ENCODE measurements around the gene JUP.
"Not testable (repeated sequence)": the region's sequence is repeated elsewhere in the genome, so short reads cannot be mapped to it uniquely, and the experiment has no call there.

Gene JUP

DNA sequence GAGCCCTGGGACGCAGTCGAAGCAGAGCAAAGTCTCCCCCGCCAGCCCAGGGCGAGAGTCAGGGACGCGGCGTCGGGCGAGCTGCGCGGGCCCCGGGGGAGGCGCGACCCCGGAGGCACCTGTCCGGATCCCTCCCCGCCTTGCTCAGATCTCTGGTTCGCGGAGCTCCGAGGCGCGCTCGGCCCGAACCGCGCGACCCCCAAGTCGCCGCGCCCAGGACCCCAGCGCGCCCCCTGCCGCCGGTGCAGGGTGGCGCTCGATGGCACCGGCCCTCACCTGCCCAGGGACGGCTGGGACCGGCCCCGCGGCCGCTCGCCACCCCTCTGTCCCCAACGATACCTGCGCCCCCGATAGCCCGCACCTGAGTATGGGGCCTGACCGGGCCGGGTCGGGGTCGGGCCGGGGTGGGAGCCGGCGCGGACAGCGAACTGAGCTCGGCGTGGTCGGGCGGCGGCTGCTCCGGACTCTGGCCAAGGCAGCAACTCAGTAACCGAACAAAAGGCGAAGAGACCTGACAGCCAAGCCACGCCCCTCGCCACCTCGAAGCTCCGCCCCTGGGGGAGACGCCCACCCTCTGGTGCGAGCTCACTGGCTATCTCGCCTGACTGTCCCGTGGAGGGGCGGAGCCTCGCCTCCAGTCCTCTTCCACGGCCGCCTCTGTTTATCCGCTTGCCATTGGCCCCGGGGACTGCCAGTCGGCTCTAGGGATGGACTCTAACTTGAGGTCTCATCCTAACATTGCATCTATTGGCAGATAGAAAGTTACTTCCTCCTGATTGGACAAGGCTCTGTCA is at the start of gene JUP:
JUP (minus strand) TSS at position 485 of the 794 bp plus-strand sequence. CDS start 14,857 bp downstream, outside the sequence.
- peak; percentile 99 for DNase-seq (ENCODE audit: low spot score)

- peak; percentile 97 for DNase-seq (ENCODE audit: low spot score)
Measured at GRCh38 chr17:41835800-41836549, 49.5 kb upstream of the JUP start, which contains the start of gene NT5C3B. Gene NT5C3B, minus strand, starts transcription at chr17:41836232. Its CDS starts 39 bp downstream, at chr17:41836193.

DNA sequence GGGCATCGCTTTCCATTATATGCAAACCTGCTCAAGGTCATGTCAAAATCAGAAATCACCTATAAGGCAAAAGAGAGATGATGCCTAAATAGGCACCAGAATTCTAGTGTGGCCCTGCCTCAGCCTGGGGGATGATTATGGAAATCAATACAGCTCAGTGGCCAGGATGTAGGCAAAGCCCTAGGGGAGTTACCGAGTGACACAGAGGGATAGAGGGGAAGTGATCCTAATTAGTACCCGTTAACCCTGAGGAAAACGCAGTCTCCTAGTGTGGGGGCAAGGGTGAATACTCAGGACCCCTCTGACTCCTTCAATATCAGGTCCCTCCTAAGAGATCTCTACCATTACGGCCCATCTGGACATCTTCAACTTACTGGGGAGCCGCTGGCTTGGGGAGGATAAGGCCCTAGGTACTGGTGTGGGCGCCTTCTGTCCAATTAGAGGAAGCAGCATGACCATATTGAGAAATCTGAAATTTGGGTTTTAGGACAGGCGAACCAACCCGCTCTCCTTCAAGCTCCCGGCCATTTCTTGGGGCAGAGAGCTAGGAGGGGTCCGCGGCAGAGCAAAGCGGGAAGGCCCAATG is 48.8 kb upstream of the JUP start:
- DNase-seq (ENCODE audit: low spot score): no peak

- DNase-seq (ENCODE audit: low spot score): not testable (repeated sequence)
Measured at GRCh38 chr17:41829961-41830360, 43.5 kb upstream of the JUP start.

DNA sequence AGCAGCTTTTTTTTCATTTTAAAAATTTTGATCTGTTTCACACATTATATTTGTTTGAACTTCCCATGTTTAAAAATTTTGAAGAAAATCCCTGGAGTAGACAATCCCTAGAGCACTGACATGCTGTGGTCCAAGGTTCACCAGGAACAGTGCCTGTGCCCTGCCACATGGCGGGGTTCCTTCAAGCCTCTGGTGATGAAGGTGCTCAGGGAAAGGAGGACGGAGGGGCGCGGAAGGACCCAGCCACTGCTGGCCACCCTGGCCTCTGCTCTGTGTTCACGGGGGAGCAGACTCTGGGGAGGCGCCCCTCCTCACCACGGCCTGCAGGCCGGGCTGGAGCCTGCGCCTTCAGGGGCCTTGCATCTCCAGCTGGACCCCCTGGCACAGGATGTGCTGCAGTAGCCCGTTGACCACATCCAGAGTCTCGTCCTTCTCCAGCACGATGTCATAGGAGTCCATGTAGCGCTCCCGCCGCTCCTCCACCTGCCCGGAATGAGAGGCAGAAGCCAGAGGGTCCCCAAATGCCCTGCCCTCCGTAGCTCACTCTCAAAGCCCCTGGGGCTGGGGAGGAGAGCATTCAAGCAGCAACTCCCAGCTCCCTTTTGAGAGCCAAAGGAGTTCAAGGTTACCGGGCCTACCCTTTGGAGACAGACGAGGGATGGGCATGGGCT is 38.8 kb upstream of the JUP start:
- no peak for DNase-seq (ENCODE audit: low spot score)

- no peak for DNase-seq (ENCODE audit: low spot score)
Measured at GRCh38 chr17:41824086-41824485, 37.6 kb upstream of the JUP start.

GRCh38 chr17:41823580-41823979 is 37.1 kb upstream of the JUP start:
- no peak for DNase-seq (ENCODE audit: low spot score)

DNA sequence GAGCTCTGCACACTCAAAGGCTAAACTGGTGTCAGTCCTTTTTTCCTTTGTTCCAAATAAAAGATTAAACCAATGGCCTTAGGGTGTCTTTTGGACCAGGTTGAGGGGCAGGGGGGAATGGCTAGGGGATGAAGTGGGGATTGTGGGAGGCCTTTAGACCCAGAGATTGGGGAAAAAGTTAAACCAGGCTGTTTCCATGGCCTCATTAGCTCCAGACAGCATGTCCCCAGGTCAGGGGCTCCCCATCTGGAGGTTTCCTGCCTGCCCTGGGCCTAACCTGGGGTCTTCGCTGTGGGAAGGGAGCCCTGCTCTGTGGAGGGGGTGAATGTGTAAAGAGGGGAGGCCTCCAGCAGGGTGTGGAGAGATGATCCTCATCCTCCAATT is 36.6 kb upstream of the JUP start:
- DNase-seq (ENCODE audit: low spot score): no peak

DNA sequence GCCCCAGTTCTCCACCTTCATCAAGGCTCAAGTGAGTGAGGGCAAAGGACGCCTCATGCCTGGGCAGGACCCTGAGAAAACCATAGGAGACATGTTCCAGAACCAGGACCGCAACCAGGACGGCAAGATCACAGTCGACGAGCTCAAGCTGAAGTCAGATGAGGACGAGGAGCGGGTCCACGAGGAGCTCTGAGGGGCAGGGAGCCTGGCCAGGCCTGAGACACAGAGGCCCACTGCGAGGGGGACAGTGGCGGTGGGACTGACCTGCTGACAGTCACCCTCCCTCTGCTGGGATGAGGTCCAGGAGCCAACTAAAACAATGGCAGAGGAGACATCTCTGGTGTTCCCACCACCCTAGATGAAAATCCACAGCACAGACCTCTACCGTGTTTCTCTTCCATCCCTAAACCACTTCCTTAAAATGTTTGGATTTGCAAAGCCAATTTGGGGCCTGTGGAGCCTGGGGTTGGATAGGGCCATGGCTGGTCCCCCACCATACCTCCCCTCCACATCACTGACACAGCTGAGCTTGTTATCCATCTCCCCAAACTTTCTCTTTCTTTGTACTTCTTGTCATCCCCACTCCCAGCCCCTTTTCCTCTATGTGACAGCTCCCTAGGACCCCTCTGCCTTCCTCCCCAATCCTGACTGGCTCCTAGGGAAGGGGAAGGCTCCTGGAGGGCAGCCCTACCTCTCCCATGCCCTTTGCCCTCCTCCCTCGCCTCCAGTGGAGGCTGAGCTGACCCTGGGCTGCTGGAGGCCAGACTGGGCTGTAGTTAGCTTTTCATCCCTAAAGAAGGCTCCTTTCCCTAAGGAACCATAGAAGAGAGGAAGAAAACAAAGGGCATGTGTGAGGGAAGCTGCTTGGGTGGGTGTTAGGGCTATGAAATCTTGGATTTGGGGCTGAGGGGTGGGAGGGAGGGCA is 36.0 kb upstream of the JUP start:
- DNase-seq (ENCODE audit: low spot score): no peak

DNA sequence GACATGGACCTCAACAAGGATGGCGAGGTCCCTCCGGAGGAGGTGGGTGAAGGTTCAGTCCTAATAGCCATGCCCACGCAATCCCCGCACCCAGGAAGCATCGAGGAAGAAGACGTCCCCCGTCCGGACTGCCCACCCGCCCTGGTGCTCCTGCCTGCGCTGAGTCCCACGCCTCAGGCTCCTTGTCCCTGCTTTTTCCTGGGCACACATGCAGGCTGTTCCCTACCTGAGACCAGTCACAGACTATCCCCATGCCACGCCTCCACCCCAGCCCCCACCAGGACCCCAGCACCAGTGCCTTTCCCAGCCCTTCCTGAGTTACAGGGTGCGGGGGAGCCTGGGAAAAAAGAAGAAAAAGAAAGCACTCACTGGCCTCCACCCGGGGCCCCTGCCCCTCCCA is 35.3 kb upstream of the JUP start:
- DNase-seq (ENCODE audit: low spot score): no peak

GRCh38 chr17:41818024-41818423 is 31.5 kb upstream of the JUP start:
- DNase-seq (ENCODE audit: low spot score): no peak

DNA sequence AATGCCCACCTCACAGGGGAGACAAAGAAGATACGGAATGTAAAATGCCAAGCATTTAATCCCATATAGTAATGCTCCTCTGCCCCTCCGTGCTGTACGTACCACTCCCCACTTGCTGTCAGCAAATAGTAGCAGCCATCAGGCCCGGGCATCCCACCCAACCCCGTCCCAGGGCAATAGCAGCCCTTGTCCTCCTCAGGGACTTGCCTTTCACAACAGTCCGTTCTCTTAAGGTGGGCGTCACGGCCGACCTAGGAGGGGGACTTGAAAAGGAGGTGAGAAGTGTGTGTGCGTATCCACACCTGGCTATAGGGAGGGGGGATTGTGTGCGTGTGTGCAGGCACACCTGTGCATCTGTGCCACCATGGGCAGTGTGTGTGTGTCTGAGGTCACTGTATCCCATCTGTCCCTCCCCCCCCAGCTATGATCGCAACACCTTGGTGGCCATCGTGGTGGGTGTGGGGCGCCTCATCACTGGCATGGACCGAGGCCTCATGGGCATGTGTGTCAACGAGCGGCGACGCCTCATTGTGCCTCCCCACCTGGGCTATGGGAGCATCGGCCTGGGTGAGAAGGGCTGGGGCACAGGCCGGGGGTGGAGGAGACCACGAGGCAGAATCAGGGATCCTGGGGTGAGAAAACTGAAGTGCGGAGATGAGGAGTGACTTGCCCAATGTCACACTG is 30.3 kb upstream of the JUP start:
- DNase-seq (ENCODE audit: low spot score): no peak

GRCh38 chr17:41814195-41814594 is 27.7 kb upstream of the JUP start:
- DNase-seq (ENCODE audit: low spot score): no peak

- no peak for DNase-seq (ENCODE audit: low spot score)
Measured at GRCh38 chr17:41813699-41814124, 27.2 kb upstream of the JUP start.

DNA sequence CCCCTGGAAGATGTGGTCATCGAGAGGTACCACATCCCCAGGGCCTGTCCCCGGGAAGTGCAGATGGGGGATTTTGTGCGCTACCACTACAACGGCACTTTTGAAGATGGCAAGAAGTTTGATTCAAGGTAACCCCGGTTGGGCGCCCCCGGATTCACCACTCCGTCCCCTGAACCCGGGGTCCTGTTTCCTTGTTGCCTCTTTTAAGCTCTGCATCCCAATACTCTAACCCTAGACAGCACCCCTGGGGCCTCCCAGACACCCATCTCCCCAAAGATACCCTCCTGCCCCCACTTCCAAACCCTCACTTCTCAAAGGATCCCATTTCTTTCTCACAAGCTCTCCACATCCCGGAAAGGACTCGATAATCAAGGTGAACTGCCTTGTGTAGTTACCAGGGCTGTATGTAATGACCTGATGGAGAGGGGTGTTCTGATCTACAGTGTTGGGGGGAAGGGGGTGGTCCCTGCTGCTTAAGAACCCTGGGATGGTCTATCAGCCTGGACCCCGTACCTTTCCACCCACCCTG is 26.7 kb upstream of the JUP start:
- DNase-seq (ENCODE audit: low spot score): no peak

DNA sequence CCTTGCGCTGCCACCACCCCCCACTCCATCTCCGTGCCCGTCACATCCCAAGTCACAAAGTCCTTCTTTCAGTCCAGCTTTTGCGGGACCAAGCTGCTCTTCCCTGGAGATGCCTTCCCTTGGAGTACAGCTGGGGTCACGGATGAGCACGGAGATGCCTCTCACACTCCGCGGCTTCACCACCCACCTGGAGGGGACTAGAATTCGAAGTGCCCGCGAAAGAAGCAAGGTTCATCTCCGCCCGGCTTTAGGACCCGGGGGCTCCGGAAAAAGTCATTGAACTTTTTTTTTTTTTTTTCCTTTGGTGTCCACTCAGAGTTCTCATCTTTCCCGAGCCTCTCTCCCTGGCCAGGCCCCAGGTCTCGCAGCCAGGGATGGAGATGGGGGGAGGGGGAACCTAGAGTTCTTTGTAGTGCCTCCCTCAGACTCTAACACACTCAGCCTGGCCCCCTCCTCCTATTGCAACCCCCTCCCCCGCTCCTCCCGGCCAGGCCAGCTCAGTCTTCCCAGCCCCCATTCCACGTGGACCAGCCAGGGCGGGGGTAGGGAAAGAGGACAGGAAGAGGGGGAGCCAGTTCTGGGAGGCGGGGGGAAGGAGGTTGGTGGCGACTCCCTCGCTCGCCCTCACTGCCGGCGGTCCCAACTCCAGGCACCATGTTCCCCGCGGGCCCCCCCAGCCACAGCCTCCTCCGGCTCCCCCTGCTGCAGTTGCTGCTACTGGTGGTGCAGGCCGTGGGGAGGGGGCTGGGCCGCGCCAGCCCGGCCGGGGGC is 26.1 kb upstream of the JUP start, which contains the start of gene FKBP10:
FKBP10 (plus strand) TSS at position 624 of the 771 bp plus-strand sequence; CDS start at position 655, 31 bp downstream.
- DNase-seq (ENCODE audit: low spot score): peak; percentile 77

GRCh38 chr17:41811549-41812380 is 25.3 kb upstream of the JUP start, which contains the start of gene P3H4:
Gene P3H4, minus strand, starts transcription at chr17:41811949. Its CDS starts 34 bp downstream, at chr17:41811915.
- peak; percentile 92 for DNase-seq (ENCODE audit: low spot score)

All from HuH-7 (cell line).